DOHH2 (cell line): ENCODE measurements around the gene IQSEC1.

Source experiments
- H3F3A ChIP-seq: fragments of 200-600 bp; sonication (generic), shearing (Covaris generic); 2 replicates; pipeline ENCODE4 v1.6.0; 2016; ENCODE audit warnings: antibody characterized with exemption, mild to moderate bottlenecking; ENCODE audit not compliant: control insufficient read depth, insufficient read depth
- H3K27ac ChIP-seq: fragments of 200-600 bp; sonication (generic); 2 replicates; pipeline ENCODE4 v1.5.1; 2014; ENCODE audit warnings: low read depth, mild to moderate bottlenecking, low read length, moderate library complexity
- H3K27me3 ChIP-seq: fragments of 200-600 bp; sonication (generic); 2 replicates; pipeline ENCODE4 v1.6.1; 2014; ENCODE audit warnings: mild to moderate bottlenecking, low read length, mixed read lengths; ENCODE audit not compliant: control insufficient read depth
- H3K36me3 ChIP-seq: fragments of 200-600 bp; sonication (generic); 2 replicates; pipeline ENCODE4 v1.6.1; 2014; ENCODE audit warnings: mild to moderate bottlenecking, low read length, moderate library complexity, mixed read lengths; ENCODE audit not compliant: control insufficient read depth
- H3K4me1 ChIP-seq: fragments of 200-600 bp; sonication (generic); 2 replicates; pipeline ENCODE4 v1.6.1; 2014; ENCODE audit warnings: mild to moderate bottlenecking, low read length, mixed read lengths; ENCODE audit not compliant: control insufficient read depth
- H3K4me2 ChIP-seq: fragments of 200-600 bp; sonication (generic); 2 replicates; pipeline ENCODE4 v1.6.0; 2014; ENCODE audit warnings: mild to moderate bottlenecking, low read length, moderate library complexity
- H3K4me3 ChIP-seq: fragments of 200-600 bp; sonication (generic); 2 replicates; pipeline ENCODE4 v1.5.1; 2014; ENCODE audit warnings: mild to moderate bottlenecking, low read length, mixed read lengths
- H3K79me2 ChIP-seq: fragments of 200-600 bp; sonication (generic); 2 replicates; pipeline ENCODE4 v1.6.1; 2014; ENCODE audit warnings: mild to moderate bottlenecking, low read length, mixed read lengths; ENCODE audit not compliant: control insufficient read depth
- H3K9me2 ChIP-seq: fragments of 200-600 bp; sonication (generic); replicated peaks from 2 replicates; pipeline ENCODE4 v1.6.1; 2014; ENCODE audit warnings: mild to moderate bottlenecking, low read length, mixed read lengths; ENCODE audit not compliant: control insufficient read depth
- H3K9me3 ChIP-seq: fragments of 200-600 bp; sonication (generic); 2 replicates; pipeline ENCODE4 v1.6.1; 2014; ENCODE audit warnings: antibody characterized with exemption, low read length, mixed read lengths; ENCODE audit not compliant: control insufficient read depth, insufficient read depth
- H4K20me1 ChIP-seq: fragments of 200-600 bp; sonication (generic); 2 replicates; pipeline ENCODE4 v1.6.0; 2014; ENCODE audit warnings: low read depth, mild to moderate bottlenecking, antibody characterized with exemption, low read length, moderate library complexity; ENCODE audit not compliant: control insufficient read depth, insufficient read depth
- CTCF ChIP-seq: fragments of 200-600 bp; sonication (generic); IDR thresholded peaks from one replicate; pipeline ENCODE4 v1.5.1; 2014; ENCODE audit warnings: antibody characterized with exemption, mild to moderate bottlenecking, low read depth, low read length; ENCODE audit not compliant: poor library complexity, severe bottlenecking
- EZH2phosphoT487 ChIP-seq: fragments of 200-600 bp; sonication (generic); IDR thresholded peaks from 2 replicates; pipeline ENCODE4 v1.6.1; 2017; ENCODE audit warnings: borderline replicate concordance, mild to moderate bottlenecking, antibody characterized with exemption, low read length, moderate library complexity, mixed read lengths

The IQSEC1 gene

DNA sequence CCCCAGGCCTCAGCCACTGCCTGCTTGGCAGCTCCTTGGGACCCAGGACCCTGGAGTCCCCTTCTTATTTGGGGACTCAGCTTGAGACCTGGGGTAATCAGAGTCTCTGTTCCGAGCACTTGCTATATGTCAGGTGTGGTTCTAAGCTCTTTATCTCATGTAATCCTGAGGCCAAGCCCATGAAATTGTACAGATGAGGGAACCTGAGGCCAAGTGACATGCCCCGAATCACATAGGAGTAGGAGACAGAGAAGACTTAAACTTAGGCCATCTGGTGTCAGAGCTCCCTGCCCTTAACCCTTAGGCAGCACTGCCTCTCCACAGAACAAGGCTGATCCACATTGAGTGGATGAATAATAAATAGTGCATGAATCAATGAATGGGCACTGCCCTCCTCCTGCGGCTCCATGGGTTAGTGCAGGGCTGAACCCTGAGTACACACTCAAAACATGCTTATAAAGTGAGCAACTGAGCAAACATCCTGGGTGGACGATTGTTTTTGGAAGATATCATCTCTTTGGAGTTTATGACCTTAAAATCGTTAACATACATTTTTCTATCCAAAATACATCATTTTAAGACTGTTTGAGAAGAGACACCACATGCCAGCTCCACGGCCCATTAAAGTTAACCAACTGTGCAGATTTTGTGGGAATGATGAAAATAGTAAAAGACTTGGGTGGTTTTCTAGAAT, 33.2 kb upstream of the IQSEC1 start:
- Histone ChIP-seq H4K20me1 (no peaks in the 10 kb centered on the region), H3K36me3 (no peaks in the 10 kb centered on the region), H3F3A (no peaks in the 10 kb centered on the region), H3K27ac (no peak overlapping the region), H3K4me3 (no peak overlapping the region), H3K9me3 (no peaks in the 10 kb centered on the region), H3K79me2 (no peaks in the 10 kb centered on the region), H3K9me2 (no peaks in the 10 kb centered on the region), H3K4me2 (no peak overlapping the region), H3K27me3 (peaks cover 13% of the 10 kb centered on the region), H3K4me1 (peaks cover 13% of the 10 kb centered on the region)
- TF ChIP-seq EZH2phosphoT487 (no peak), CTCF (no peak)

- no peaks in the 10 kb centered on the region for H4K20me1 ChIP-seq
- H3K4me3 ChIP-seq = no peak overlapping the region
- no peaks in the 10 kb centered on the region for H3K79me2 ChIP-seq
- H3K27me3 ChIP-seq = peaks cover 8% of the 10 kb centered on the region
- H3K27ac ChIP-seq = no peak overlapping the region
- no peaks in the 10 kb centered on the region for H3K9me2 ChIP-seq
- no peaks in the 10 kb centered on the region for H3F3A ChIP-seq
- H3K9me3 ChIP-seq = no peaks in the 10 kb centered on the region
- TF ChIP-seq CTCF = no peak
- no peak for TF ChIP-seq EZH2phosphoT487
- no peak overlapping the region for H3K4me2 ChIP-seq
- peaks cover 8% of the 10 kb centered on the region for H3K4me1 ChIP-seq
- no peaks in the 10 kb centered on the region for H3K36me3 ChIP-seq
These were observed 32.6 kb upstream of the IQSEC1 start for GRCh38 chr3:13105896-13106250.

- H3K4me2 ChIP-seq = no peak overlapping the region
- H3K4me3 ChIP-seq = no peak overlapping the region
- no peaks in the 10 kb centered on the region for H3F3A ChIP-seq
- H3K4me1 ChIP-seq = peaks cover 3% of the 10 kb centered on the region
- TF ChIP-seq EZH2phosphoT487 (no peak), CTCF (no peak)
- H4K20me1 ChIP-seq = no peaks in the 10 kb centered on the region
- no peak overlapping the region for H3K27ac ChIP-seq
- H3K9me2 ChIP-seq = no peaks in the 10 kb centered on the region
- H3K79me2 ChIP-seq = no peaks in the 10 kb centered on the region
- H3K27me3 ChIP-seq = 0 out of 2 replicates have a peak, but pooled peaks cover 2% of the 10 kb centered on the region
- no peaks in the 10 kb centered on the region for H3K36me3 ChIP-seq
- no peaks in the 10 kb centered on the region for H3K9me3 ChIP-seq
These were observed 32.1 kb upstream of the IQSEC1 start for GRCh38 chr3:13105181-13105895.
